Thyroid gland (tissue), 4 donors: ENCODE data around the gene TRIM17.

ENCODE experiments used
- POLR2A ChIP-seq, 2 donors: fragments of 450-650 bp; IDR thresholded peaks; one replicate each; pipeline ENCODE4 v1.6.1; 2017; ENCODE audit warnings: antibody characterized with exemption in 2 of 2, mild to moderate bottlenecking in 2 of 2, moderate library complexity in 1 of 2
- TF ChIP-seq, protein P1 (sequence below), 6 experiments: fragments of 200-600 bp in 3 of 6; fragments of 450-650 bp in 3 of 6; sonication (generic) in 3 of 6; IDR thresholded peaks; one replicate each; pipeline ENCODE4 v1.5.1; 2016 to 2019; ENCODE audit warnings: antibody characterized with exemption in 6 of 6, mild to moderate bottlenecking in 2 of 6, inconsistent platforms in 1 of 6, moderate library complexity in 1 of 6

DNA sequence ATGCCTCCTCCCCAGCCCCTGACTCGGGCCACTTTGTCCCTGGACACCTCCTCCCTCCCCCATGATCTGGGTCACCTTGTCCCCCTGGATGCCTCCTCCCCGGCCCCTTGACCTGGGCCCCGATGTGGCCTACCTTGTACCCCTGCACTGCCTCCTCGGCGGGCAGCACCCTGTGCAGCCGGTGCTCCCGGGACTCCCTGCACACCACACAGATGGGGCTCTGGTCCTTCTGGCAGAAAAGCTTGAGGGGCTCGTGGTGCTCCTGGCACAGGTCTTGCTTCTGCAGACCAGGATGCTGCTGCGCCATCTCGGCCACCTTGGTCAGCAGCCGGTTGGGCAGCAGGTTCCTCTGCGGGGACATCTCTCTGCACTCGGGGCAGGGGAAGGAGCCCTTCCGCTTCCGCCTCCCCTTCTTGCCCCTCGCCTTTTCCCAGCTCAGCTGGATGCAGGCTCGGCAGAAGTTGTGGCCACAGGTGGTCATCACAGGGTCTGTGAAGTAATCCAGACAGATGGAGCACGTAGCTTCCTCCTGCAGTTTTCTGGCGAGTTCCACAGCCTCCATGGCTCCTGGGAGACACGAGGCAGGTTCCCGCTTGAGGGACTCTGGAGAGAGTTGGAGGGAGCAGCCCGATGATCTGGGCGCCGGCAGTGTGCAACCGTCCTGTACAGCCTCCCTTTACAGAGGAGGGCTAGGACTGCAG is 2.0 kb downstream of the TRIM17 start:
- TF ChIP-seq, protein P1, sequence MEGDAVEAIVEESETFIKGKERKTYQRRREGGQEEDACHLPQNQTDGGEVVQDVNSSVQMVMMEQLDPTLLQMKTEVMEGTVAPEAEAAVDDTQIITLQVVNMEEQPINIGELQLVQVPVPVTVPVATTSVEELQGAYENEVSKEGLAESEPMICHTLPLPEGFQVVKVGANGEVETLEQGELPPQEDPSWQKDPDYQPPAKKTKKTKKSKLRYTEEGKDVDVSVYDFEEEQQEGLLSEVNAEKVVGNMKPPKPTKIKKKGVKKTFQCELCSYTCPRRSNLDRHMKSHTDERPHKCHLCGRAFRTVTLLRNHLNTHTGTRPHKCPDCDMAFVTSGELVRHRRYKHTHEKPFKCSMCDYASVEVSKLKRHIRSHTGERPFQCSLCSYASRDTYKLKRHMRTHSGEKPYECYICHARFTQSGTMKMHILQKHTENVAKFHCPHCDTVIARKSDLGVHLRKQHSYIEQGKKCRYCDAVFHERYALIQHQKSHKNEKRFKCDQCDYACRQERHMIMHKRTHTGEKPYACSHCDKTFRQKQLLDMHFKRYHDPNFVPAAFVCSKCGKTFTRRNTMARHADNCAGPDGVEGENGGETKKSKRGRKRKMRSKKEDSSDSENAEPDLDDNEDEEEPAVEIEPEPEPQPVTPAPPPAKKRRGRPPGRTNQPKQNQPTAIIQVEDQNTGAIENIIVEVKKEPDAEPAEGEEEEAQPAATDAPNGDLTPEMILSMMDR (IDR thresholded peaks at IDR 0.05) = no peak
- no peak for TF ChIP-seq POLR2A (IDR thresholded peaks at IDR 0.05)
